HUES64 (cell line): ENCODE measurements around the gene KRTAP10-4.

Experiments
- H3K27ac ChIP-seq: 2 replicates; pipeline ENCODE4 v1.7.0; 2013; ENCODE audit warnings: low read depth, low read length, inconsistent platforms
- H3K27me3 ChIP-seq: 2 replicates; pipeline ENCODE4 v1.6.1; 2013; ENCODE audit warnings: mild to moderate bottlenecking, low read length; ENCODE audit not compliant: insufficient read depth
- H3K36me3 ChIP-seq: 2 replicates; pipeline ENCODE4 v1.6.1; 2013; ENCODE audit warnings: mild to moderate bottlenecking, low read length; ENCODE audit not compliant: insufficient read depth
- H3K4me1 ChIP-seq: 2 replicates; pipeline ENCODE4 v1.6.1; 2013; ENCODE audit warnings: mild to moderate bottlenecking, low read length, moderate library complexity; ENCODE audit not compliant: insufficient read depth
- H3K4me3 ChIP-seq: 2 replicates; pipeline ENCODE4 v1.5.1; 2013; ENCODE audit warnings: mild to moderate bottlenecking, low read length, moderate library complexity
- H3K9ac ChIP-seq: 2 replicates; pipeline ENCODE4 v1.6.1; 2013; ENCODE audit warnings: mild to moderate bottlenecking, low read depth, low read length
- H3K9me3 ChIP-seq: 2 replicates; pipeline ENCODE4 v1.6.1; 2013; ENCODE audit warnings: low read depth, low read length; ENCODE audit not compliant: insufficient read depth
- WGBS: fragments of 150-250, 120-280 bp; methylation state at CpG from one replicate; pipeline ENCODE4 v1.1.7; 2013; ENCODE audit warnings: missing lambda C conversion rate; 5-methylcytosine and 5-hydroxymethylcytosine counted together

The KRTAP10-4 gene

GRCh38 chr21:44617071-44617501, 43.6 kb downstream of the KRTAP10-4 start:
- no peak overlapping the region for H3K4me3 ChIP-seq

DNA sequence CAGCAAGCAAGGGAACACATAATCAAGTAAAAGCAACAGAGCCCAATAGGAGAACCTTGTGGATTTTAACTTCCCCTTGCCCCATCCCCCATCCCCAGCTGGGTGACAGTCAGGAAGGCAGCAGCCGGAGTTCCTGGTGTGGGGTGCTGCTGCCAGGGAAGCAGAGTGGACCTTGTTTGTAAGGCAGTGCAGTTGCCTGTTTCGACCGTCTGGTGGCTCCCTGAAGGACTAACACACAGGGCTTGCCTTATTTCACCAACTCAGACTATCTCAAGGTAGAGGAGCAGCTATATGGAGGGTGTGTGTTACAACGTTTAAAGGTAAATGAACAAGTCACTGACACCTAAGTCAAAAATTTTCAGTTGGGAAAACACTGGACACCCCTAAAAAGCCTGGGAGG, 45.0 kb downstream of the KRTAP10-4 start:
- Histone ChIP-seq H3K4me1 (no peaks in the 10 kb centered on the region), H3K36me3 (no peaks in the 10 kb centered on the region), H3K27me3 (no peaks in the 10 kb centered on the region), H3K9ac (no peak overlapping the region), H3K4me3 (no peak overlapping the region), H3K27ac (no peak overlapping the region), H3K9me3 (peaks cover 40% of the 10 kb centered on the region)
- 70% methylated on average over 4 of the region's 4 CpGs for WGBS

More at GRCh38 chr21:44617071-44617501, 43.6 kb downstream of the KRTAP10-4 start:
- Histone ChIP-seq H3K27ac (no peak overlapping the region), H3K9me3 (peaks cover 27% of the 10 kb centered on the region; the same call in 1 of the 2 replicates), H3K9ac (no peak overlapping the region), H3K4me1 (no peaks in the 10 kb centered on the region), H3K36me3 (no peaks in the 10 kb centered on the region), H3K27me3 (no peaks in the 10 kb centered on the region)
- WGBS = 72% methylated on average over 8 of the region's 8 CpGs

DNA sequence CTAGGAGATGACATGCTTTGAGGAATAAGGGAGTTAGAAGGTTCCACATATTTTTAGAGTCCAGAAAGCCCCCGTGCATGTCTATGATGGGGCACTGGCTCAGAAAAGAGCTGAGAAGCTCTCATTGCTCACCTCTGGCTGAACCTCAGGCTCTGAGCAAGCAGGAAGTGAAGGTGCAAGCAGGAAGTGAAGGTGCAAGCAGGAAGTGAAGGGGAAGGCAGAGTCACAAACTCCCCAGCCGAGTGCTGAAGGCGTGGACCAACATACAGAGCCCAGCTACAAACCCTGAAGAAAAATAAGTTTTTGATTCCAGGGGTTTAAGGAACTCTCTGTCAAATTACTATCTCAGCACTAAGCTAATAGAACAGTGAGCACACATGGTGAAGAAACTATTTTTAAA, 45.4 kb downstream of the KRTAP10-4 start:
- H3K4me3 ChIP-seq = no peak overlapping the region
- no peaks in the 10 kb centered on the region for H3K27me3 ChIP-seq
- H3K36me3 ChIP-seq = no peaks in the 10 kb centered on the region
- peaks cover 44% of the 10 kb centered on the region for H3K9me3 ChIP-seq
- no peak overlapping the region for H3K9ac ChIP-seq
- WGBS = 97% methylated on average over 3 of the region's 3 CpGs
- H3K27ac ChIP-seq = no peak overlapping the region
- H3K4me1 ChIP-seq = no peaks in the 10 kb centered on the region

DNA sequence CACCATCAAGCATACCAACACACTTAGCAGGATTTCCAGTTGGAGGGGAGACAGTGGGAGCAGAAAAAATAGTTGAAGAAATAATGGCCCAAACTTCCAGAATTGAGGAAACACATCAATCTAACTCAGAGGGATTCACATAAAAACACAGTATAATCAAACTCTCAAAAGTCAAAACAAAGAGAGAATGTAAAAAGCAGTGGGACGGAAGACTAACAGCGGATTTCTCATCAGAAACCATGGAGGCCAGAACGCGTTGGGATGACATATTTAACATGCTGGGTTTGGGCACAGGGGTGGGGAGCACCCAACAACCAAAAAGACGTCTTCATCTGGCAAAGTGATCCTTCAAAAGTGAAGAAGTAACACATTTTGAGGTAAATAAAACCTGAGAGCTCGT, 46.4 kb downstream of the KRTAP10-4 start:
- no peaks in the 10 kb centered on the region for H3K36me3 ChIP-seq
- no peak overlapping the region for H3K9ac ChIP-seq
- H3K27me3 ChIP-seq = no peaks in the 10 kb centered on the region
- no peaks in the 10 kb centered on the region for H3K4me1 ChIP-seq
- no peak overlapping the region for H3K4me3 ChIP-seq
- H3K27ac ChIP-seq = no peak overlapping the region
- WGBS = 94% methylated on average over 6 of the region's 6 CpGs
- peaks cover 53% of the 10 kb centered on the region for H3K9me3 ChIP-seq

- H3K36me3 ChIP-seq = no peaks in the 10 kb centered on the region
- H3K9me3 ChIP-seq = peaks cover 56% of the 10 kb centered on the region
- no peak overlapping the region for H3K9ac ChIP-seq
- H3K27ac ChIP-seq = no peak overlapping the region
- no peaks in the 10 kb centered on the region for H3K27me3 ChIP-seq
- H3K4me3 ChIP-seq = no peak overlapping the region
- H3K4me1 ChIP-seq = no peaks in the 10 kb centered on the region
Measured at GRCh38 chr21:44623575-44623974, 50.0 kb downstream of the KRTAP10-4 start.
